DMS53 treated with DMSO at 0.1 percent for 48 hours (cell line): ENCODE data around the gene ADAMTS1.
A peak's percentile ranks its signal among the peaks of the same experiment; 100 is the strongest.

Experiments used
- DNase-seq: peaks from one replicate; lab custom pipeline; 2025; ENCODE audit not compliant: unreplicated experiment; lab: John Stamatoyannopoulos, UW

The ADAMTS1 gene

DNA sequence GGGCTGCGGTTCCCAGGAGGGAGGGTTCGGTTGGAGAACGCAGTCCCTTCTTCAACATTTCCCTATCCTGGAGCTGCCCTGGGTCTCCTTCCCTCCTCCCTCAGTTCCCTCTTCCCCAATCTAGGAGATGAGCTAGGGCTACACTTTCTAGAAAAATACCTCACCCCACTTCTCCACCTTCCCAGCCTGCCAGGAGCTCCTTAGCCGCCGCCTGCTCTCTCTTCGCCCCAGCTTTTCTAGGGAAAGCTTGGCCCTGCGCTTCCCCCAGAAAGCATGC is 488 bp upstream of the ADAMTS1 start:
- no peak for DNase-seq

DNA sequence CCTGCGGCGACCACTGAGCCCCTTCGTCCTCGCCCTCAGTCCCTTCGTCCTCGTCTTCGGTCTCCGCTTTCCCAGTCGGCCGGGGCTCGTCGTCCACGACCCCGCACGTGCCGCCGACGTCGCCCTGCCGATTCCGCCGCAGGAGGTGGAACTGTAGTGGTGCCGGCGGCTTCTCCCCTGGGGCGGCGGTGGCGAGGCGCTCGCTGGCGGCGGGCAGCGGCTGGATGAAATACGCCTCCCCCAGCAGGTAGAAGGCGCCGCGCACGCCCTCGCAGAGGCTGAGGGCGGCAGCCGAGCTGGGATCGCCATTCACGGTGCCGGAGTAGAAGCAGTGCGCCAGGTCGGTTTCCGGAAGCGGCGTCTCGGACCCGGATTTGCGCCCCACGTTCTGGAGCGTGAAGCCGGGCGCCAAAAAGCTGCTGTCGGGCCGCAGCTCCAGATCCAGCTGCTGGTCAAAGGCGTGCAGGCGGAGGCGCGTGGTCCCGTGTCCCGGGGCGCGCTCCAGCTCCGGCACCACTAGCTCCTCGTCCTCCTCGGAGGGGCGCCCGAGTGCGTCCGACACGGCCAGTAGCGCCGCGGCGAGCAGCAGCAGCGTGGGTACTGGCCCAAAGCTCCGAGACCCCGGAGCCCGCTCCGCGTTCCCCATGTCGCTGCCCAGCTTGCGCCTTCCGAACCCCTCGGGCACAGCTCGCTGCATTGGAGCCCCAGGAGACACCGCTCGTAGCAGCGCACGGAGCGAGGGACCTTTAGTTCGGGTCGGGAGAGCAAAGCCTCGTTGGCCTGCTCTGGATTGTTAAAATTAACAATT is 747 bp downstream of the ADAMTS1 start:
- DNase-seq = no peak

DNA sequence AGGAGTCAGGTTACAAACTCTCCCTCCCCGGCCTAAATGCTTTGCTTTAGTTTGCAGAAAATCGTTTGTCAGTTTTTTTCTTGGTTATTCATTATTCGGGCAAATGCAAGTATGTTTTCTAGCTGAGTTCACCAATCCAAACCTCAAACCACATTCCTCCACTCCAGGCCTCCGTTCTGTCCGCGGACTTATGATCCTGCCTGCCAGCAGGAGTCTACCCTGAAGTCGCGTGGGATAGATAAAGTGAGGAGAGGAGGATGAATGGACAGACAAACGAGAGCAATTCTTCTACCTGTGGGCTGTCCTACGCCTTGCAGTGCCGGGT is 1.3 kb downstream of the ADAMTS1 start:
- DNase-seq = no peak

DNA sequence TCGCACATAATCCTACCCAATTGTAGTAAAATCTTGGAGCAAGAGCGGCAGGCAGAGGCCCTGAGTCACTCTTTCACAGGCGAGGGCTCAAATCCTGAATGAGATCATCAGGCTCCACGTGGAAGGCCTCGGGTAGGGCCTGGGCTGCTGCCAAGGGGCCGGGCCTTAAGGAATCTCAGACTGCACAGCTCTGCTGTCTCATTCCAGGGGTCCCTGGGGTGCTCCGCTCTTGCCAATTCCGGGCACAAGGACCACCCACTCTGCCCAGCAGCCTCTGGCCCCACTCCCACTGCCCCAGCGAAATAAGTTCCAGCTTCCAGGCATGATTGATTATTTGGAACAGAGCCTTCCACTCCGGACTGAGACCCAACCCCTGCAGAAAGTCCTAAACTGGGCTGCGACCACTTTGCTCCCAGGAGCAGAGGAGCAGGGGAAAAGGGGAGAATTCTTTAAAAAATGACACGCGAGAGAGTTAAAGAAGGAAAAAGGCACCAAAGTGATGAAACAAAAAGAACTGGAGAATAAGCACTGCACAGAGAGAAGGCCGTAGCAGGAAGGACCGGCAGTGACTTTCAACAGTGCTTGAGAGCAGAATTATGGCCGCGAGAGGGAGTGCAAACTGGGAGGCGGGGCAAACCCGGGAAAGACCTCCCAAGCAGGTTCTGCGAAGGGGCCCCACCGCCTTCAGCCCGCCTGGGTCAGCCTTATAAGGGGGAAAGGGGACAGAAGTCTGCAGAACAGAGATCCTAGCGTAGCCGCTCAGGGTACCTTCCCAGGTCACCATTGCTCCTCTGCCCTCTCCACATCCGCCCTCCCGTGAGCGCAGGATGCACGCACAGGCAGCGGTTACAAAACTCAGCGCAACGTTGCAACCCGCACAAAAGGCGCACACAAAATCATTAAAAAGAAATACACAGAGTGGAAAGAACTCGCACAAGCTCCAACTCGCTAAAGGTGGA is 2.0 kb downstream of the ADAMTS1 start:
- DNase-seq = peak; percentile 63

DNA sequence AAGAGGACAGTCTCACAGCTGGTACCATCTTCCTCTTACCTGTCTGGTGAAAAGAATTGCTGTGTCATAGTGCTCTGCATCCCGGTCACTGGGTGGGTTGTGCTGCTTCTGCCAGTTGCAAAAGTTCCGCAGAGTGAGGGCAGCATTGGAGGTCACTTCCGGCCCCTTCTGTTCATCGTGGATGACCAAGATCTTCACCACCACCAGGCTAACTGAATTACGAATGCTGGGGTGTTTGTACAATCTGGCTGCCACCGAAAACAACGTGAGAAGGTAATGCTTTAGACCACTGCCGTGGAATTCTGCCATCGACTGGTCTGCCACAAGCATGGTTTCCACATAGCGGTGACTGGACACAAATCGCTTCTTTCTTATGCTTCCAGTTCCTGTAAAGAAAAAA is 2.9 kb downstream of the ADAMTS1 start:
- no peak for DNase-seq

DNA sequence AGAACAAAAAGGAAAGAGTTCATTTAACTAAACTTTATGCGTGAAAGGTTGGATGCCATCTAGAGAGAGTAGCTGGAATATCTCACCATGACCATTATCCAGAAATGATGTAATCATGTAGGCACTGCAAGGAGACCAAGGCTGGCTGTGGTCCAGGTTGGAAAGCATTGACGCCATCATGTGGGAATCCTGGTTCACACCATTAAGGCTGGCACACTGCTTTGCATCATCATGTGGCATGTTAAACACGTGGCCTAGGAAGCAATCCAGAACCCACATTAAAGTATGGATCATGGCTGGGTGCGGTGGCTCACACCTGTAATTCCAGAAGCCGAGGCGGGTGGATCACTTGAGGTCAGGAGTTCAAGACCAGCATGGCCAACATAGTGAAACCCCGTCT is 4.3 kb downstream of the ADAMTS1 start:
- DNase-seq = peak; percentile 43

DNA sequence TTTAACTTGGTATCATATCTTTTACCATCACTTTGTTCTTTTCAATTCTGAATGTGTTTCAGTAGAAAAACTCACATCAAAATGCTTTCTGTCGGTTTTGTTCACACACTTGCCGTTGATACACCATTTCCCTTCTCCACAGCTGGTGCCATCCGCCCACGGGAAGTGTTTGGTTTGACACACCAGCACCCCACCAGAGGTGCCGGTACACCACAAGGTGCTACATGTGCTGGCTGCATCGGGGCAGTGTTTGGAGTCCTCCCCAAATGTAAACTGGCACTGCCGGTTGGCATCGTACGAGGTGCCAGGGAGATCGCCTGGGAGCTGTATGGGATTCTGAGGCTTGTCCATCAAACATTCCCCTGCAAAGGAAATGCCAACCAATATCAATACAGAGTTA is 5.0 kb downstream of the ADAMTS1 start:
- DNase-seq = no peak

DNA sequence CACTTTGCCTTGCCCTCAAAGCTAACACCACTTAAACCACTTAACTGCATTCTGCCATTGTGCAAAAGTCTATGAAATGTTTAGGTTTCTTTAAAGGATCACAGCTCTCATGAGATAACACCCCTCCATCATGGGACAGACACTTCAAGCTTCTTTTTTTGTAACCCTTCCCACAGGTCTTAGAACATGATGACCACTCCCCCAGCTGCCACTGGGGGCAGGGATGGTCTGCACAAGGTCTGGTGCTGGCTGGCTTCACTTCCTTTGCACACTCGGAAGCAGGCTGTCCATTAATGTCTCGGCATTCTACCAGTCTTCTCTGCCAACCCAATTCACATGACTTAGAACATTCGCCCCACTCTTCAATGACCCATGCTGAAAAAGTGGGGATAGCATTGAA is 7.7 kb downstream of the ADAMTS1 start:
- no peak for DNase-seq

DNA sequence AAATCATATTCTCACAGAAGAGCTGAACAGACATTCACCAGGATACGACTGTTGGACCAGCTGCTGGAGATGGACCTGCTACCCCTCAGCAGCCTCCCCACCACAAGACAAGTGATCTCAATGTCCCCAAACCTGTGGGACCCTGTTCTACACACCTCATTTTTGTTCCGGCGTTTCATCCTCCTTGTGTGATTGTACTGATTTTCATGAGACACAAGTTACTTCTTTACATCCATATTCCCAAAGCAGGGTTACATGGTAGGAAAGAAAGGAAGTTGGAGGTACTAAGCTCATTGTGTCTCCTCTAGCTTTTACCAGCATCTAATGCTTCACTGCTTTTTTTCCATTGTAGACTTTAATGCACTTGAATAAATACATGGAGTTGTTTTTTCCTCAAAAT is 8.7 kb downstream of the ADAMTS1 start:
- DNase-seq = no peak

DNA sequence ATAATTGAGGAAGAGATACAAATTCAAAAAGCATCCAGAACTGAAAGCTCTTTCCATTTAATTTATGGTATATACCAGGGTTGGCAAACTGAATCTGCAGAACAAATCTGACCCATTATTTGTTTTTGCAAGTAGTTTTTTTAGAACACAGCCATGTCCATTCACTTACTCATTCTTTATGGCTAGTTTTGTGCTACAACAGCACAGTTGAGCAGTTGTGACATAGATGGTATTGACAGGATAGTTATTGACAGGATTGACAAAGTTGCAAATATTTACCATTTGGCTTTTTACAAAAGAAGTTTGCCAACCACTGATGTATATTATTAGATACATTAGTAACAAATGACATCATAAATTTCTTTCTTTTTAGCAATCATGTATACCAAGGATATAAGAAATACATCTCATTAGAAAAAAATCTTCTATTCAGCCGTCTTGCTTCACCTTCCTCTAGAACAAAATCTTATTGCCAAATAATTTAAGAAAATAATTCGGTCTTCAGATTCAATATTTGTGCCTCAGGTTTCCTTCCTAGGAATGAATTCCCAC is 9.4 kb downstream of the ADAMTS1 start:
- no peak for DNase-seq

DNA sequence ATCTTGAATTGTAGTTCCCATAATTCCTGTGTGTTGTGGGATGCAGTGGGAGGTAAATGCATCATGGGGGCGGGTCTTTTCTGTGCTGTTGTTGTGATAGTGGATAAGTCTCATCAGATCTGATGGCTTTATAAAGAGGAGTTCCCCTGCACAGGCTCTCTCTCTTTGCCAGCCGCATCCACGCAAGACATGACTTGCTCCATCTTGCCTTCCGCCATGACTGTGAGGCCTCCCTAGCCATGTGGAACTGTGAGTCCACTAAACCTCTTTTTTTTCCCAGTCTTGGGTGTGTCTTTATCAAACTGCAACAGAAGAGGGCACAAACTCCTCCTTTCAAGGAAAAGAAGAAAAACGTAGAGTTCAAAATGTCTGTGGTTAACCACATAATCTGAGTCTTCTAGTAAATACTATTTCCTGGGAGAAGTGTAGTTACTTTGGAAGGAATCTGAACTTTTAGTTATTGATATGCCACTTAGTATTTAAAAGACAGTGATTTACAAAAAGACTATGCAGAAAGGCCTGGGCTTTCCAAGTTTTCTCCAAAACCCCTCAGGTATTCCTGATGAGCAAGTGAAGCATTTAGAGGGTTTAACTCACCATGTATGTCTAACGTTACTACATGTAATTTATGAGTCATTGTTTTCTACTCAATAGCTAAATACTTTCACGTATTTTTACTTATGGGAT is 10.0 kb downstream of the ADAMTS1 start:
- DNase-seq = no peak

DNA sequence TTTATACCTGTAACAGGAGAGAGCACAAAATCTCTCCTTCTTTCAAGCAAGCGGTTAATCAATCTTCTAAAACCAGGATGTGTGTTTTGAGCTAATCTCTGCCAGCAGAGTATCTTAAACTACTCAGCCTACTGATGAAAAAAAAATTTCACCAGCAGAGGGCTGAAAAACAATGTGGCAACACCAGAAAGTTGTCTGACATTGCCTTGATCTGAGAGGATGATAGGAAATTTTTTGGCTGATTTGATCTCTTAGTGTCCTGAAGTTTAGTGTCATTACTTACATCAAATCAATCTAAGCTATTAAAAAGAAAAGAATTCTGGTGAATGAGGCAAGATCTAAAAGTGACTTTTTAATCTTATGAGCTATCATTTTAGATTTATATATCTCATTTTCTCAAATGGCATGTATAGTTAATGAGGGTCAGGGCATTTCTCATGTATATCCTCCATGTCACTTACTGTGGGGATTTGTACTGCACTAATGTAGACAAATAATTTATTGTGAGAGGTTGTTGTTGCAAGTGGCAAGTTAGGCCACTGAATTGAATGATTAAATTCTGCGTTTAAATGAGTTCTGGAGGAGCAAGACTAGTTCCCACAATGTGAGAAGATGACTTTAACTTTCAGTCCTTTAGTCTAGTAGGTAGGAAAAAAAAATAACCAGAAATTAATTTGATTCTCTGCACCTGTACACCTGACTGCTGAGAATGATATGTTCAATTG is 10.9 kb downstream of the ADAMTS1 start:
- DNase-seq = no peak

DNA sequence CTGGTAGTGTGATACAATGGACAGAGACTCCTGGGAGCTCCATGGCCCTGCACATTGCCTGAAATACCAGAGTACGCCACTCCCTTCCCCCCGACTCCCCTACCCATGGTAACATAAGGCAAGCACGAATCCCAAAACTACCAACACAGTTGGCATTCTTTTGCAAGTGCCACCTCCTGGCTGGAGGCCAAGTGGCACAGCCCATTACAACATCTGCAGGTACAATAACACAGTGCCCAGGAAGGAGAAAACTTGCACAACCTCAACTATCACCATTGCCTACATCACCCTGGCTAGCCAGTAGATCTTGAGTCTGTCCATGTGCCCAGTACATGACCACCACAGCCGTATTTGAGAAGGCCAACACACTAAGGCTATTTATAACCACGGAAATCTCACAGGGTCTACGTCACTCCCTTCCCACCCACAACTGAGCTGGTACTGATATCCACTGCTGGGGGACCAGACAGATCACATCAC is 11.7 kb downstream of the ADAMTS1 start:
- DNase-seq = no peak

DNA sequence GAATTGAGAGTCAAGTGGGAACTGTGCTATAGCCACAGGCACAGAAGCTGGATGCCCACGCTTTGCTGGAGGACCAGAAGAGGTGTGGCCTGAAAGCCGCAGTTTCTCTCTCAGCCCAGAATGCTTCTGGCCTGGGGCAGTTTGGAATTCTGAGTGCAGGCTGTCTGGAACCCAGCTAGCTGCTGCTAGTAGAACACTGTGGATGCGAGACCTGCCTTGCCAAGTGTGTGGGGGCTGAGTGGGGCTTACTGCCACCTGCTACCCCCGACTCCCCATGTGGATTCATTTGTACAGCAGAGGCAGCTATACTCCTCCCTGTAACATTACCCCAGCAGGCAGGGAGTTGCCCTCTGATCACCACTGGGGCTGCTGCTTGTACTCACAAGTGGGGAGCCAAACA is 12.2 kb downstream of the ADAMTS1 start:
- no peak for DNase-seq

DNA sequence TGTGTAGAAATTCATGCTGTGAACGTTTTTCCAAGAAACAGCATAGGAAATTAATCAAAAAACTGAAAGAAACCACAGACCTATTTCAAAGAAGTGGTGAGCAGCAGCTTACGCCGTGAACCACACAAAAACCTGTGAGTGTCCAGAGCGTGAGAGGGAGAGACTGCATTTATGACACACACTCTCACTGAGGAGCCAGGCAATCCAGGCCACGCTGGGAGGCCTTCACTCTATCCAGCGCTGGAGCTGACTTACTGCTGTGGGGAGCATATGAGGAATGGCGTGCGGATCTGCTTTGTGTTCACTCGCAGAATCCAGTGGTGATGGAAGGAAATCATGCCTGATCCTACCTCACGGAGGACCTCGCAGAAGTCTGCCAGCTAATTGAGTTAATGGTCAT is 12.7 kb downstream of the ADAMTS1 start:
- DNase-seq = no peak

DNA sequence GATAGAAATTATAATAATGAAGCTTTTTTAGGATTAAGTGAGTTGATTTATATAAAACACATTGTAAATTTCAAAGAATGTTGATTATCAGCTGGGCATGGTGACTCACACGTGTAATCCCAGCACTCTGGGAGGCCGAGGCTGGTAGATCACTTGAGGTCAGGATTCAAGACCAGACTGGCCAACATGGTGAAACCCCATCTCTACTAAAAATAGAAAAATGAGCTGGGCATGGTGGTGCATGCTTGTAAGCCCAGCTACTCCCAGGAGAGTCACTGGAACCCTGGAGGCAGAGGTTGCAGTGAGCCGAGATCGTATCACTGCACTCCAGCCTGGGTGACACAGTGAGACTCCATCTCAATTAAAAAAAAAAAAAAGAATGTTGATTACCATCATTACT is 18.4 kb downstream of the ADAMTS1 start:
- no peak for DNase-seq

DNA sequence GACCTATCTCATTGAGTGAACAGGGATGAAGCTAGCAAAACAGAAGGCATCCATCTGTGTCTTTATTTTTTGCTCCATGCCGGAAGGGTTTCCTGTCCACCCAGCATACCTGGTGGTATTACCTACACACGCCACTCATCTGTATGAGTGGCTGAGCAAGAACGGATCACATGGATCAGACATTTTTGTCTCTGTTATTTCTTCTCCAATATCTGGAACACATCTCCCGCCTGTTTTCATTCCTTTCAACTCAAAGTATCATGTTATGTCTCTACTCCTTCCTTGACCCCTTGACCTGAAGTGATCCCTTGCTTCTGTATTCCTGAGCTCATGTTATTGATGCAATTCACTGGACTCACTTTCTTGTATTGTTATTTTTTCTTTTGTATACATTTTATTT is 24.7 kb downstream of the ADAMTS1 start:
- no peak for DNase-seq

DNA sequence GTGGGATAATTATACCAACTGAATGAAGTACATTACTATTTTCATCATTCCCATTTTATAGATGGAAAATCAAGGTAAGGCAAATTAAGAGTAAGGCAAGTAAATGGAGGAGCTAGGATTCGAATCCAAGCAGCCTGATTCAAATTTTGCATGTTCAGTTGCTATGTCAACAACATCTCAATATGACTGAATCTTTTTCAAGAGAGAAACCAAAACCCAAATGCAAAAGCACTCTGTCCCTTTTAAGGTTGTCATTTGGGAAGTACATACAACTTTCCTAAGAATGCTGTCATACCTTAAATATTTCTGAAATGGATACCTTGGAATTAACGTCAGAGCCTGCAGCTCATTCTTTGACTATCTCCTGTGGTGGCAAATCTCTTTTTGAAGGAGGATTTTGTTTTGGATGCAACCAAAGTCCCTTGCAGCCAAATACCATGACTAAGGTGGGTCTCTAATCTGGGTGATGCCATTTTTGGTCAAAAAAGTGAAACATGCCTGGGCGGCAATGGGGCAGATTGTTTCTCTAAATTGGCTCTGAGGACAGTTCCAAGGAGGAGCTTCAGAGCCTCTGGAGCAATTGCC is 25.4 kb downstream of the ADAMTS1 start:
- DNase-seq = no peak

DNA sequence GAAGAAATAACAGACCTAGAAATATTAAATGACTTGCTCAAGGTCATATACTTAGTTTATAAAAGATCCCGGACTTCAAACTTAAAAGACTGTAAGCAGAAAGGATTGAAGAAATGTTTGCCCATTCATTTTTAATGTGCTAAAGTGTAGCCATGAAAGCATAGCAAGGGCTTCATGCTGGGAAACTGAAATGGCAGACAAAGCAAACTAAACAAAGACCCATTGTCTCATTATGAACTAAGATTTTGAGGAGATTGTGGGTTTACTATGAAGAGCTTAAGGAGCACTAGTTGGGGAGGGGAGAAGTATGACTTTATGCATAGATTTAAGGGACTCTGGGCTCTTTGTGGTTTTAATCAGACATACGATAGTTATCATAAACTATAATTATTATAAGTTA is 26.3 kb downstream of the ADAMTS1 start:
- no peak for DNase-seq

DNA sequence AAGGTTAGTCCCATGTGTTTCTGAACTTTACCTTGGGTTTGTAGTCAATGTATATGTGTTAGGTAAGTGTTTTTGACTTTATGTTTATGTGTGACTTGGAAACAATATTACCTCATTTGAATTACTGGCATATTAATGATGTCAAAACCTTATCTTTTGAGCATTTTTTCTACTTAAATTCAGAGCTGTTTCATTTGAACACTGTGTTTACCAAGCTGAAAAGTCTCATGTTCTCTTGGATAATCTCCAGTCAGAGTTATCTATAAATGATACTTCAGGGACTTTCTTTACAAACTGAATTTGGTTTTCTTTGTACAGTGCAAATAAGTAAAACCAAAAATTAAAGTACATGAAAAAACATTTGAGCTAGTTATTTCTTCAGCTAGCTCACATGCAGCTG is 30.0 kb downstream of the ADAMTS1 start:
- DNase-seq = no peak

DNA sequence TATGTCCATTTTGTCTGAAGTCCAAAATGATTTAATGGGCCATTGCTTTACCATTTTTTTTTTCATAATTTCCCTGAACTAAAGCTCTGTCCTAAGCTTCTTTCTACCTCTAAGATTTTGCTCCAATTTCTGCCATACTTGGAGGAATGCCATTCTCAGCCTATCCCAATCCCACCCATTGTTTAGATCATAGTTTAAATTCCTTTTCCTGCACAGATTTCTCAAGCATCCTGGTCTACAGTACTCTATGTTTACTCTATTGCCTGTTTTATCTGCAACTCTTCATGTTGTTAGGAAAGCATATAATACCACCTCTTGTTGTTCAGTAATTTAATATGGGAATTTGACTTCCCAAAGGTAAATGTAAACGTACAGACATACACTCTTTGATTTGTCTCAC is 30.8 kb downstream of the ADAMTS1 start:
- no peak for DNase-seq
